Astrocyte (in vitro differentiated cells and primary cell): ENCODE data around the gene CHRDL2.

Source experiments
- EZH2 ChIP-seq: IDR thresholded peaks from 2 replicates; pipeline ENCODE4 v1.6.1; 2012; ENCODE audit warnings: mild to moderate bottlenecking, low read length, inconsistent platforms; ENCODE audit not compliant: insufficient read depth
- TF ChIP-seq, protein P1 (sequence below): IDR thresholded peaks from 2 replicates; pipeline ENCODE4 v1.5.1; 2011; ENCODE audit warnings: low read depth, mild to moderate bottlenecking, inconsistent platforms, low read length, moderate library complexity; ENCODE audit not compliant: insufficient read depth

DNA sequence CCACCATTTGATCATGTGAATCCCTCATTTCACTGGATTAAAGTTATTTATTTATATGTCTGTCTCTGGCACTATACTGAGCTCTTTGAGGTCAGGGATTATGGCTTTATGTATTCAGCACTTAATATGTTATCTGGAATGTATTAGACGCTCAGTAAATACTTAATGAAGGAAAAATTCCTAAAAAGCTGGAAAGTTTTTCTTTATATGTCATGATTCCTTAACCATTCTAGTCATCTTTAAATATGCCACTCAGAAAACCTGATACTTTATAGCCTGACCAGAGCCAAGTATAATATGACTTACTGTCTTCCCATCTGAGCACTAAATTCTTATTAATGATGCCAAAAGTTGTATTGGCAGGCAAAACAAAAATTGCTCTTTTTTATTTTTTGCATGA lies 44.5 kb upstream of the CHRDL2 start:
- no peak for TF ChIP-seq EZH2
- TF ChIP-seq, protein P1, sequence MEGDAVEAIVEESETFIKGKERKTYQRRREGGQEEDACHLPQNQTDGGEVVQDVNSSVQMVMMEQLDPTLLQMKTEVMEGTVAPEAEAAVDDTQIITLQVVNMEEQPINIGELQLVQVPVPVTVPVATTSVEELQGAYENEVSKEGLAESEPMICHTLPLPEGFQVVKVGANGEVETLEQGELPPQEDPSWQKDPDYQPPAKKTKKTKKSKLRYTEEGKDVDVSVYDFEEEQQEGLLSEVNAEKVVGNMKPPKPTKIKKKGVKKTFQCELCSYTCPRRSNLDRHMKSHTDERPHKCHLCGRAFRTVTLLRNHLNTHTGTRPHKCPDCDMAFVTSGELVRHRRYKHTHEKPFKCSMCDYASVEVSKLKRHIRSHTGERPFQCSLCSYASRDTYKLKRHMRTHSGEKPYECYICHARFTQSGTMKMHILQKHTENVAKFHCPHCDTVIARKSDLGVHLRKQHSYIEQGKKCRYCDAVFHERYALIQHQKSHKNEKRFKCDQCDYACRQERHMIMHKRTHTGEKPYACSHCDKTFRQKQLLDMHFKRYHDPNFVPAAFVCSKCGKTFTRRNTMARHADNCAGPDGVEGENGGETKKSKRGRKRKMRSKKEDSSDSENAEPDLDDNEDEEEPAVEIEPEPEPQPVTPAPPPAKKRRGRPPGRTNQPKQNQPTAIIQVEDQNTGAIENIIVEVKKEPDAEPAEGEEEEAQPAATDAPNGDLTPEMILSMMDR: no peak
